8988T (cell line): ENCODE results near the gene DOK6.

Source experiments
- DNase-seq: peaks from one replicate; pipeline ENCODE4 v3.0.0; 2011

The DOK6 gene

DNA sequence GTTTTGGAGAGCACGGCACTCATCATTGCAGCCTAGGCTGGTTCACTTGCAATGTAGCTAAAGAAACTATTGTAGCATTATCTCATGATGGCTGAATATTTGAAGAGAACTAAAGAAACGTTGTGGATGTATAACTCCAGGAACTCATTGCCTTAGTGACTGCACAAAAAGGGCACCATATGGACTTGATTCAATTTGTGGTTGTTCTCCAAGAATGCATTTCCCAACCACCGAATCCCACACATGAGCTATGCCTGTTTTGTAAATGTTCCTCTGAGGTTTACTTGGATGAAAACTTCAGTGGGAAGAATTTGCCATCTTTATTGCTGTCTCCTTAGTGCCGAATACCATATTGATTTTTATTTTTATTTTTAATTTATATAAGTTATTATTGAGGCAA, 43.5 kb downstream of the DOK6 start:
- DNase-seq, result no peak

DNA sequence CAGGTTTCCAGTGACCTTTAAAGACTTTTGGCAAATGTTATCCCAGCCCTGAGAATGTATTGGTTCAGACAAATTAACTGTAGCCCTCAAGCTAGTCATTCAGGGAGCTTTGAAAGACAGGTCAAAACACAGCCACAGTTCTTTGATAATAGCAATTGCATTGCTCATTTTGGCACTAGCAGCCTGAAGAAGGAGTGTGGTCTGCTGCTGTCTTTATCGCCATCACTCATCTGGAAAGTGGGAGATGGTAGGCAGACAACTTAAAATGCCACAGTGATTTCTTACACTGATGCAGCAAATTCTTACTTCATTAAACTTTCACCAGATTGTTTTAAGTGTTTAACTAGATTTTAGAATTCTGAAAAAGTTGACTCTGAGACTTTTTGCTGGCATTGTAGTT, 47.2 kb downstream of the DOK6 start:
- no peak for DNase-seq

DNA sequence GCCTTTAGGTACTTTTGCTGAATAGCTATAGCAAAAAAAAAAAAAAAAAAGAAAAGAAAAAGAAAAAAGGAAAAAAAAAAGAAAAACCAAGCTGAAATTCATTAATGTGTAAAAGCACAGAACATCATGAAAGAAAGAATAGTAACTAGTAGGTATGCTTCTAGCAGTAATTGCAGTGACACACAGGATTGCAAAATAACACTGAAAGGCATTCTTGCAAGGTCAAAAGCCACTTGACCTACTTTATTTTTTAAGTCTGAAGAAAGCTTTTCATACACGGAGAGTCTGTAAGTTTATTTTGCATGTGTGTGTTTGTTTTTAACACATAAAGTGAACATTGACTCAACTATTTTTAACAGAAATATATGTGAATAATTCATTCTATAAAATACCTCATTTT, 54.4 kb downstream of the DOK6 start:
- DNase-seq, result no peak

DNA sequence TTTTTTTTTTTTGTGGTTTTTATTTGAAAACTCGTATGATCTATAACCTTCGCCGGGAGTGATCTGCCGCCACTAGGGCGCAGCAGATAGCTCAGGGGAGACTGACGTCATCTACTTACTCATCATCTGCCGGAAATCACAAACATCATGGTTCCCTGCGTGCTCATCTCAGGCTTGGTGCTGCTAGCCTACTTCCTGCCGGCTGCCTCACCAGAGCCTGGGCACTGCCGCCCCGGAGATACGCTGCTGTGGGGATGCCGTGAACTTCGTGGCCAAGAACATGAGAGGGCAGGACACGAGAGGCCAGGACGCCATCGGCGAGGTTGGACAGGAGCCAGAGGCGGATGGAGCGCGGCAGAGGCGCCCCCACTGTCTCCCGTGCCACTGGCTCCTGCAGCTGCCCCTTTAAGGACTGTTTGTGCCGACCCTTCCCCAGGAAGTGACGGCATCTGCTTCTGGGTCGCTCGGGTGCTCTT, 68.8 kb downstream of the DOK6 start:
- DNase-seq, result no peak

DNA sequence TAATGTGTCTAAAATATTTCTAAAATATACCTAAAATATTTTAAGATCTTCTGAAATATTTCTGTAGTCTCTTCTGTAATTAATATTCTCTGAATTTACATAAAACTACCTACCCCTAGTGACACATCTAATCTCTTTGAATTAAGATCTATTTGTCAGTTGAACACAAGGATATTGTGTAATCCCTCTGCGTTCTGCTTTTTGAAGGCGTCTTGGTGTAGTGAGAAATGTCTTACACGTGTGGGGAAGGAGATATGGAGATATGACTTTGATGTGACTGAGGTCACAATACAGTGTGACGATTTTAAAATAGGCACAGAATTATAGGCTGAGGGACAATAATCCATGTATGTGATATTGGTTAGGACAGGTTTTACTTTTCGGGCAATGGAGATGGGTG, 79.8 kb downstream of the DOK6 start:
- DNase-seq, result no peak

DNA sequence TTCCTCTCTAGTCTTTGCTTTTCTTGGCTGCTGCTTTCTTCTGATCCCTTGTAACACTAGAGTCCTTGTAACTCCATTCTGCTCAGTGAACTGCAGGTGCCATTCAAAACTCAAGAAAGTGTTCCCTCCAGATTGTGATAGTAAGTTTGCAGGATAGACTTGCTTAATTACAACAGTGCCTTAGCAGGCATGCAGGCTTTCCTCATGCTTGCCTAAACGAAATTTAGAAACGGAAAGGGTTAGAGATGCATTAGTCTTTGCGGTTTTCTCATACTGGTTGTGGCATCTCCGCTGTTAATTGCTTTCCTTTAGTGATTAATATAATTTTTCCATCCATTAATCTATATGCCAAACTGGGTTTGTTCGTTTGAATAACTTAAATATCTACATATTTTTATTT, 82.9 kb downstream of the DOK6 start:
- no peak for DNase-seq

DNA sequence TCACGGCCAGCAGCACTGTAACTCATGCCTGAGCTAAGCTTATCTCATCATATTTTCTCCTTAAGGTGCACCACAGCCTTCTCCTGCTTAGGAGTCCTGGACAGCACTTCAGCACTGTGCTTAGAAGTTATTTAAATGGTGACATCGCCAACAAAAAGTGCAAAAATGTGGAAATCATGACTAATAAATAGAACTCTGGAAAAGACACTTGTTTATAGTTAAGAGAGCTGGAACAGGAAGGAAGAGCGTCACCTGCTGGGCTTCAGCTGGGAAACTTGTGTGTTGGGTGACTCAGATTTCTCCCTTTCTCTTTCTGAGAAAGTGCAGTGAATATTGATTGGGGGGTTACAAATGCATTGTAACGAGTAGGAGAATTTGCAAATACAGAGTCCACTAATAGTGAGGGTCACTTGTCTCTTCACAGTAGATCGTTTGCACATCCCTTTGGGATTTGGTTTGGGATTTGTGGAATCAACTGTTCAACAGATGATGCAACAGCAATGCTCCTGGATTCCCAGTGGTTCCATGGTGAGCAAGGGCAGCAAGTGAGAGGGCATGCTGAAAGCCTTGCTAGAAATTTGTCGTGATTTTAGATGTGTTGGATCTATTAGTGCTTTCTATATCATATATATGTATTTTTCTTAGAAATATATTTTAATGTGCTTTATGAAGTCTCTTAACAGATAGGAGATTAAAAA, 84.2 kb downstream of the DOK6 start:
- DNase-seq, result no peak

DNA sequence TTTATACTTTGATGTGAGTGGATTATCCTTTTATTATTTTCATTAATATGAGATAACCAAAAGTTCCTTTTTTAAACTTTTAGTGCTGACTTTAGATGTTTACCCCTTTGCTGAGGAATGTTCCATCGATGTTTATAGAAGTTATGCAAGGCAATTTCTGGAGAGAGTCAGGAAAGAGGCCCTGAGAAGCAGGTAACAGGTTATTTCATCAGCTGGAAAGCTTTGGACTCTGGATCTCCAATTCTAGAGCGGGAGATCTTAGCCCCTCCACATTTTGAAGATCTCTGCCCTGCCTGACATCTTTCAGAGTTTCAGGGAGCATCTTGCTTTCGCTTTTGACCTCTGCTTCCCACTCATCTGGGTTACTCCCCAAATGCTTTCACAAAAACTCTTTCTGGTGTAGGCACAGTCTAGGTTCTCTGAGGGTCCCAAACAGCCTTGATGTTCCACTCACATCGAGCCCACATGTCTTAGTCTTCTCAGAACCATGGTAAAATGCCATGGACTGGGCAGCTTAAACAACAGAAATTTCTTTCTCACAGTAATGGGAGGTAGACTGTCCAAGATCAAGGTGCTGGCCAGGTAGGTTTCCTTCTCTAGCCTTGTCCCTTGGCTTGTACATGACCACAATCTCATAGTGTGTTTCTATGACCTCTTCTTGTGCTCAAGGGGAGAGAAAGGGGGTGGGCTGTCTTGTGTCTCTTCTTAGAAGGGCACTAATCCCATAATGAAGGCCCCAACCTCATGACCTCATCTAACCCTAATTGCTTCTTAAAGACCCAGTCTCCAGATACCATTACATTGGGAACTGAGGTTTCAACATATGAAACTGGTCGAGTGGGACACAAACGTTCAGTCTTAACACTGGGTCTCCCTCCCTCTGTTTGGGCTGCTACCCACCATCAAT, 87.1 kb downstream of the DOK6 start:
- no peak for DNase-seq

DNA sequence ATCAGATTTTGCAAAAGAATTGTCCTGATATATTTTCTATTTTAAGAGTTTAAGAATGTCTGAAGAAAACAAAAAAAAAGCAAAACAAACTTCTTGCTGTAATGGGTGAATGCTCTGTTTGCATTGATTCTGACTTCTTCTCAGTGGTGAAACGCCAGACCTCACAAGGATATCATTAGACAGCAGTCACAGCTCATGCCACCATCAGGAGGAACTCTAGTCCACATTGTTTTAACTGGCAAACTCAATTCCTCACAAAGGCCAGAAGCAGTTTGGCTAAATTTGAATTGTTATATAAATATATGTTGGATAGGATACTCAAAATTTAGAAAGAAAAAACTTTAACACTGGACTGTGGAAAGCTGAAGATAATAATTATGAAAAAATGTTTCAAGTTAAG, 89.4 kb downstream of the DOK6 start:
- no peak for DNase-seq

DNA sequence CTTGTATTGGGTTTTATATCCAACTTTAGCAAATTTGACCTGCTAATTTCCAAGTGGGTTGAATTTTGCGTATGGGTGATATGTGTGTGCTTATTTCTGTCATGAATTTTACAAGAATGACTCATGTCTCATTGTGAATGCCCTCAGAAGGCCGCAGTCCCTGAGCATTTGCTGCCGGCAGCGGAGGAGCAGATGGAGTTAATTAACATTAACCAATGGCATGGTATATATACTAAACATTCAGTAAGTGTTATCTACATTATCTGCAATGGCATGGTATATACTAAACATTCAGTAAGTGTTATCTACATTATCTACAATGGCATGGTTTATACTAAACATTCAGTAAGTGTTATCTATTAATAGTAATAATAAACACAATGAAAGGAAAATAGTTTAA, 90.1 kb downstream of the DOK6 start:
- DNase-seq, result no peak

DNA sequence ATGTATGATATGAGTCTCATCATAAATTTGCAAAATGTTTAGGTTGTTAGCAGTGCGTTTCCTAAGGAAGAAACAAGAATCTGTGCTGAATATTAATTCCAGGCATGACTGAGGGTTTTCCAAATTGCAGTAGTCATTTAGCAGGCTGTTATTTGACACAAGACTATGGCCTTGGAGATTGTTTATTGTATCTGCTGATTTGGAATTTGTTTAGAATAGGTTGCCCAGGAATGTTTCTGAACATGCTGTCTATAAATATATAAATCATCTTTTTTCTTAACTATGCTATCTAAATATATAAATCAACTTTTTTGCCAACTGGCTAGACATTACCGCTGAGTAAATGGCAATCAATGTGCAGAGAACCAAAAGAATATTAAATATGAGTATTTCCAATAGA, 90.9 kb downstream of the DOK6 start:
- no peak for DNase-seq

DNA sequence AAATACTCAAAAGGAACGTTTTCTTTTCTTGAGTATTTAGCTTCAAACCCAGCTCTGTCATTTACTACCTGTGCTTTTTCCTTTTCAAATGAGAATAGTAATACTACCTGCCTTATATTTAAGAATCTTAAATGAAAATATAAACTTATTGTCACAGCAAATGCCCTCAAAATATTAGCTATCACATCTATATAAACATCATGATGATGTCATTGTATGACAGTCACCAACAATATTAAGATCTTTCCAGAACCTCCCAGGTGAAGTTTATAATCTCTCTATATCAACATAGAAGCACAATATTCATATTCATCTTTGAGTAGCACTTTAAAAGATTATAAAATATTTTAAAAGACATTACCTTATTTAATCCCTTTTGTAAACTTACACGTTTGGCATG, 92.2 kb downstream of the DOK6 start:
- no peak for DNase-seq

DNA sequence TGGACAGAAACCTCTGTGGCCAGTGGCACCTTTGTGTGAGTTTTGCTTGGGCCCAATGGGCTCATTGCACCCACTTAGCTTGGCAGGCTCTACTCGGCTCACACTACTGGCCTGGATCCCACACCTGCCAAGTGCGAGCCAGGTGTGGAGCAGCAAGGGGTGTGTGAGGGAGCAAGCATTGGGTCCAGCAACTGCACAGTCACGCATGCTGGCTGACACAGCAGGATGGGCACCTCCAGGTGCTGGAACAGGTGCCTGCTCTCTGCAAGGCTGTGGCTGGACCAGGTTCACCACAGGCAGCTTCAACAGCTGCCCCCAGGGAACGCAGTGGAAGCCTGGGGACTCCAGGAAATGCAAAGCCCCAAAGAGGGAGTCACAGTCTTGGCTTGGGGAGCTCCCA, 94.2 kb downstream of the DOK6 start:
- no peak for DNase-seq

DNA sequence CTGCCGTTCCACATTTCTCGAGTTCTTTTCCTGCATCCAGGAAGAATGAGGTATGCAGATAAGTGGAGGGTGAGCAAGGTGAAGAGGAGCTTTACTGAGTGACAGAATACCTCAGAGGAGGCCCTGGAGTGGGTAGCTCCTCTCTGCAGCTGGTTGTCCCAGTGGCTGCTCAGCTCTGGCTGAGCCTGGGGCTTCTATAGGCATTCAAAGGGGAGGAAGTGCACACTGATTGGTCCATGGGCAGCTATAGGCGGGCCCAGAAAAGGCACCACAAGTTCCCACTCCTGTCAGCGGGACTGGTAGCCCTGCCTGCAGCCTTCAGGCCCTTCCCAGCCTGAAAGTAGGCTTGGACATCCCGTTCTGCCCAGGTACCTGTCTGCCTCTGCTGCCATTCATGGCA, 94.7 kb downstream of the DOK6 start:
- DNase-seq, result no peak

DNA sequence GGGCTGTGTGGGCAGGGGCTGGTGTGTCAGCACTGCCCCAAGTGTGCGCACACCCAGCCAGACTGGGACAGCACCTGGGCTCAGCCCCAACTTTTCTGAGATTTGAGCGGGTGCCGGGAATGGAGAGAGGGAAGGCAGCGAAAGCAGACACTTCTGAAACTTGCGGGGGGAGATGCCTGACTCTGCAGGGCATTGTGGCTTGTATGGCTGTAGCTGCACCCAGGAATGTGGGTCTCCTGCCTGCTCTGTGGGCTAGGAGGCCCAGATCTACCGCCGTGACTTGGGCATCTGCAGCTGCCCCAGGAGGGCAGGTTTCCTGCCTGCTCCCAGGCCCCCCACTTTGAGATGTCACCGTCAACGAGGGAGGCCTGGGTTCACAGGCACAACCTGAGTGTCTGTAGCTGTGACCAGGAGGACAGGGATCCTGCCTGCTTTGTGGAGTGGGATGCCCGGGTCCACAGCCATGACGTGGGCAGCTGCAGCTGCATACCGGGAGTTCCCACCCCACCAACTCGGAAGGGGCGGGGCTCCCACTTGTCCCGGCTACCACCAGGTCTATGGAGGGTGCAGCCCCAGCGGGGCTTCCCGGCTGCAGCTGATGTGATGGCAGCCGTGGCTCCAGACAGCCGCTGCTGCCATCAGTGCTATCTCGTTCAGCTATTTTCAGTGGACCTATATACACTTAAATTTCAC, 95.3 kb downstream of the DOK6 start:
- DNase-seq, result no peak

DNA sequence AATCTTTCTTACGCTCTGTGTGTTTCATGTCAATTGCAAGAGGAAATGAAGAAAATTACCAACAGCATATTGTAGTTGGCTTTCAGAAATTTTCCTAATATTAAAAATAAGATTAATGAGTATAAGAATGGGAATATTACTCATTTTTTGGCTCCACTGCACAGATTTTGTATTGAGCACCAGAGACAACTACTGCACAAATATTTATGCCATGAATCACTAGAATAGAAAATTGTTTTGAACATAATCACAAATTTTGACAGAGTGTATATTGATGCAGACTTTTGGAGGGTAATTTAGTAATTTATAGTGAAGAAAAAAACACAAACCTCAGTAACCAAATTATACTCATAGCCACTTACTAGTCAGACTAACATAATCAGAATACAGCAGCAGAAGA, 118.3 kb downstream of the DOK6 start:
- no peak for DNase-seq

DNA sequence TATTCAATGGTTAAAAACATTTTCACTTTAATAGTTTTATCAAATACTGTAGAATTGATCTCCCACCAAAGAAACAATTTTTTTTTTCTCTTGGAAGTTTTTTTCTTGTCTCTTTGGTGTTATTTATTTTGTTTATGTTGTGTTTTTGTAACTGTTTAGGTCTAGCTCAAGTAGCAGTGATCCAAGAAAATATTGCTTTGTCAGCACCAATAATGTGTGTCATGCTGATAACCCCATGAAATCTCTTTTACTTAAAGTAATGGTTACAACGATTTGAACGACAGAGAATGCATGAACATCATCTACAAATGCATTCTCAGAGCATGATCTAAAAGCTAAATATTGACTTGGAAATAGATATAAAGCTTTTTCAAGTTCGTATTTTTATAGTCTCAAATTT, 122.9 kb downstream of the DOK6 start:
- no peak for DNase-seq

DNA sequence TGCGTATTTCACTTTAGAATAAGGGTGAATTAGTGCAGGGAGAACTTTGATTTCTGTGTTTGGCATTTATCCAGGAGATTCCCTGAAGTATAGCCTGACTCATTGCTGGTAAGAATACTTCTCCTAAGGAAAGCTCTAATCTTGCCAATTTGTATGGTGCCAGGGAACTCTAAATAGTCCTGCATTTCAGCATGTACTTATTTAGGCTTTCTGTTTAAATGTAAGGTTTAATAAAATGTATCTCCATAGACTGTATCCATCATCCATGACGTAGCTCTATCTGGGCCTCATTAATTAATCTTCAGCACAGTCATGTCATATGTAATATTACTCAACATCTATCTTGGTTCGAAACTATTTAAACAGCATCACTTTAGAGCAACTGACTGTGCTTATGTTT, 127.7 kb downstream of the DOK6 start:
- no peak for DNase-seq

DNA sequence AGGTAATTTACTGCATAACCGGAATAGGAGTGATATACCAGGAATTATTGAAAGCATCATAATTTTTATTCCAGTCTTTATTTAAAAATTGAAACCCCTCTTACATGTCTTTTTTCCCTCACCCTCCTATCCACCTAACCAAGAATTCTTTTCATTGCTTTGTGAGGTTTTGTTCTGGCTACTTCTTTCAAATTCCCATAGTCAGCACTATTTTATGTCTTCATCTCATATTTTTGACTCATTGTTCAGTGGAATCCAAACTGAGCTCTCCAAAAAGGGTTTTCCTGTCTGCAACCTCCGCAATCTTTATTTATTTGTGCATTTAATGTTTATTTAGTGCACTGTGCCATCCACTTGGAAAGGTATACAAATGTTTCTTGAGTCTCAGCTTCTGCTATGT, 128.5 kb downstream of the DOK6 start:
- DNase-seq, result no peak

DNA sequence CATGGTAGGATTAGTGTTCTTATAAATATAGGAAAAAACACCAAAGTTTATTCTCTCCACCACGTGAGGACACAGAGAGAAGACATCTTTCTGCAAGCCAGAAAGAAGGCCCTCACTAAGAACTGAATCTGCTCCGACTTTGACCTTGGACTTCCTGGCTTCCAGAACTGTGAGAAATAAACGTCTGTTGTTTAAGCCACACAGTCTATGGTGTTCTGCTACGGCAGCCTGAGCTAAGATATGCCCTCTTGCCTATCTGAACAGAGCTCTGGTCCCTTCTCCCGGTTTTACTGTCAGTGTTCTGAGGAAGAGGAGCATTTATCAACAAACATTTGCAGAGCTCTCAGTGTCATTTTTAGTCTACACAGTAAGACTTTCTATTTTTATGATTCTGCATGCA, 131.3 kb downstream of the DOK6 start:
- no peak for DNase-seq

DNA sequence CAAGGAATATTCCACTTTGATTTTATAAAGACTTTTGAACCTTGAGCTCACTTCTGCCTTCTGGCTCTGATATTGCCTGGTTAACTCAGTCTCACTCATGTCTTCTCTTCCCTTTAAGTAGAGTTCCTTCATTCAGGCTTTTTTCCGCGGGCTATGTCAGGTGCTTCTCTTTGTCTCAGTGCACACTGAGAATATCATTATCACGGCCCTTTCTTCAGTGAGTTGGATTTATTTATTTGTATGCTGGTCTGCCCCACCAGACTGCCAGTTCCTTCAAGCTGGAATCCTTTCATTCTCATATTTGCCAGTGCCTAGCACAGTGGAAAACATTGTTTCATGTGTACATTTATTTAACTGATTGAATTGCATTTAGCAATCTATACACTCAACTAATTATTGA, 136.5 kb downstream of the DOK6 start:
- no peak for DNase-seq

DNA sequence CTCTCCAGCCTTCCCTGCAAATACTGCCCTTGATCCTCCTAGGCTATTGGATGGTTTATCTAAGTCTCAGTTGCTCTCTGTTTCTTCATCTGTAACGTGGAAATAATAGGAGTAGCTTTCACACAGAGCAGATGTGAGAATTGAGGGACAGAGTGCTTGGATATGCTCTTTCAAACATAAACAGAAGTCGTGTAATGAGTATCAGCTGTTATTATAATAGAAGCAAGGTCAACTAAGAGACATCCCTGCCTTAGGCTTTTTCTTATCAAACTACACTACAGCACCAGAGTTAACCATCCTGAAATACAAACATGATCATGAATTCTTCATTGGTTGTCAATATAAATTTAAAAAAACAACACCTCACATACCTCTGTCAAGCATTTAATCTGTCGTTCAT, 138.2 kb downstream of the DOK6 start:
- no peak for DNase-seq

DNA sequence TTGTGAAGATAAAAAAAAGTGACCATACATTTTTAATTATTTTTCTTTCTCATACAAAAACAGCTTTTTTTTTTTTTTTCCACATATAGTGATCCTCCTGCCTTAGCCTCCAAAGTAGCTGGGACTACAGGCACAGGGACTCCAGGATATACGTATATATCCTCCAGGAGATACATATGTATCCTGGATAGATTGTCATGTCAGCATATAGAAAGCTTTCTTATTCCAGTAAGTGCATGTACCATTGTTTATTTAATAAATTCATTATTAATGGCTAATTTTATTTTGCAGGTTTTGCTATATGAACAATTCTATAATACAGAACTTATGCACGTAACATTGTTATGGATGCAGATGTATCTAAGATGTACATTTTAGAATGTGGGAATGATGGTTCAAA, 138.7 kb downstream of the DOK6 start:
- no peak for DNase-seq

DNA sequence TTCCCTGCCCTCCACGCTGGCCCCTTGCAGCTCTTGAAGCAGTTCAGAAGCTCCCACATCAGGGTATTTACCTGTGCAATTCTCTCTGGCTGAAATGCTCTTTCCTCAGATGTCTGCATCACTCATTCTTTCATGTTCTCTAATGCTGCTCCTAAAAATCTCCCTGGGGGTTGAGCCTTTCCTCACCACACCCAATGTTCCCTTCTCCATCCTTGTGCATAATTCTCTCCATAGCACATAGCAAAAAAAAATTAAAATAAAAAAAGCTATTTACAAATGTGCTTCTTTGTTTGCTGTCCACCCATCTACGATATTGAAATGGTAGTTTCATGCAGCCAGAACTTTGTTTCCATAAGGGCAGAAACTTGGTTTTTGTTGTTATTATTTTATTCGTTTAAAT, 155.5 kb downstream of the DOK6 start:
- DNase-seq, result no peak
